NOMO-1 (cell line): ENCODE measurements around the gene PPP1R1A.

Source experiments
- DNase-seq, 2 experiments: peaks; one replicate each; lab custom pipeline; 2025; ENCODE audit not compliant: unreplicated experiment in 2 of 2; lab: John Stamatoyannopoulos, UW

Gene PPP1R1A

DNA sequence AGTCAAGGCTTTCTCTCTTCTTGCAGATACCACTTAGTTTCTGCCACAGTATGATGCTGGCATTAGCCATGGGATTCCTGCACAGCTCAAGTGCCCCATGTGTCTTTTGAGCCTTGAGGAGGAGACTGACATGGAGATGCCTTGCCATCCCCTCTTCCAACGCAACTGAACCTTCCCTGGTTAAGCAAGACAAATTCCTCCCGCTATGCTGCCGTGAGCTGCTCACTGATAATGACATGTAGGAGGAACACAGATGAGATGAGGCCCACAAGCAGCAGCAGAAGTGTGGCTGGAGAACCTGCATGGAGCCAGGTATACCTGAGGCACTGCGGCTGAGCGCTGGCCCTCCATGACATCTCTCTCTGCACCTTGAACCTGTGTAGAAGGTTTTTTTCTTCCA lies 15.4 kb upstream of the PPP1R1A start:
- no peak for DNase-seq

GRCh38 chr12:54603173-54603814 lies 14.8 kb upstream of the PPP1R1A start:
- DNase-seq, result peak; percentile 86 to 88

DNA sequence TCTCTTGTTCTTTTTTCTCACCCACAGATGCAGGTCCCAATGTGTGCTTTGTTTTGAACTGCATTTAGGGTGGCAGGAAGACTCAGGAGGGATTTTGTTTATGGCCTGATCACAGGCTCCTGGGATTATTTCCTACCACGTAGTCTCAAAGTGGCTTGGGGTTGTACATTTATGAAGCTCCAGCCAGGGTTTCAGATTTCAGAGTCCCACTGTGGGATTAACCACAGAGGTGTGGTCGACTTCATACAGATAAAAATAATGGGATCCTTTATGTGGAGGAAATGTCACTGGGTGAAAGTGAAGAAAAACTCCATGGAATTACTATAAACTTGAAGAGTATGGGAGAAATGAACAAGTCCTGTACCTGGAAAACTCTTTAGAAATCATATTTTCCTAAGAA lies 14.2 kb upstream of the PPP1R1A start:
- no peak for DNase-seq

- no peak for DNase-seq
Measured at GRCh38 chr12:54601841-54602240, 13.4 kb upstream of the PPP1R1A start.

DNA sequence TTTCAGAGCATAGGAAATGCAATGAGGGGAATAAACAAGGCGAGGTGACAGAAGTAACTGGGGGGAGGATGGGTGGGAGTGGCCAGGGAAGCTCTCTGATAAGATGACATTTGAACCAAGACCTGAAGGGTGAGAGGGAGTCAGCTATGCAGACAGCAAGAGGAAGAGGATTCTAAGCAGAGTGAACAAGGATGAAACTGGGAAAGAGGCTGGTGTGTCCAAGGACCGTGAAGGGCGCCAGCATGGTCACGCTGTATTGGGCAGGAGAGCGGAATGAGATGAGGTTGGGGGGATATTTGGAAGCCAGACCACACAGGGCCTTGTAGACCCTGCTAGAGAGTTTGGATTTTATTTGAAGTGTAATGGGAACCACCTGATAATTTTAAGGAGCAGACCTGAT lies 10.5 kb upstream of the PPP1R1A start:
- no peak for DNase-seq

DNA sequence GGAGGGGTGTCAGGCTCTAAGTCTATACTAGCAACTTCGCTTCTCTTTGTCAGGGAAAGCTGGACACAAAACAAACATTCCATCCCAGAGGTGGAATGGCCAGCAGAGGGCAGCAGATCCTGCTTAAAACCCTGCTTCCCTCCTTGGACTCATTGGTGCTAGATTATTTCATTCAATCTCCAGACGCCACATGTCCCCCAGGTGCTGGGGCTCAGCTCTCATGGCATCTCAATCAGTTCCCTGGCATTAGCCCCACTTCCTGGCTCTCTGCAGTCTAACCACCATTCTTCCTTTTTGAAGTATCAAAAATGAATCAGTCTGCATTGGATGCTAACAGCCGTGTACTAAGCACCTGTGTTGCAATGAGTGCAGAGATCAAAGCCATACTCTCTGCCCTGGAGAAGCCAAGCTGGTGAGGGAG lies 8.1 kb upstream of the PPP1R1A start:
- peak in 1 of 2 experiments; percentile 23 for DNase-seq

GRCh38 chr12:54595471-54595870 lies 7.0 kb upstream of the PPP1R1A start:
- DNase-seq, result no peak

DNA sequence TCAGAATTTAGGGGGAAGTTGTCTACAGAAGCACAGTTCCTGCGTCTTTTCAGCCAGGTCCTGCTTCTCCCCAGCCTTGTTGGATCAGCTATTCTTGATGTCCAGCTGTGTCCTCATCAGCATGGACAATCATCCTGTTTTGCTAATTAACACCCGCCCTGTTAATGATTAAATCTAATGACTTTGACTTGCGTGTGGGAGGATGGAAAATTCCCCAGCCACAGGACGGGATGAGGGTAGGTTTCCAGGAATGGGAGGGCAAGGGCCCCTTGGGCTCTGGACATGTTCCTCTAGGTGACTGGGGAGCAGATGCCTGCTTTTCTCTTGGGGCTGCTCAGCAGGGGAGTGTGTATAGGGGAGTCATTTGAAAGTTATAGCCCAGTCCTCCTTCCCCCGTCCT lies 5.3 kb upstream of the PPP1R1A start:
- no peak for DNase-seq

GRCh38 chr12:54593135-54593534 lies 4.7 kb upstream of the PPP1R1A start:
- peak in 1 of 2 experiments; percentile 18 for DNase-seq

DNA sequence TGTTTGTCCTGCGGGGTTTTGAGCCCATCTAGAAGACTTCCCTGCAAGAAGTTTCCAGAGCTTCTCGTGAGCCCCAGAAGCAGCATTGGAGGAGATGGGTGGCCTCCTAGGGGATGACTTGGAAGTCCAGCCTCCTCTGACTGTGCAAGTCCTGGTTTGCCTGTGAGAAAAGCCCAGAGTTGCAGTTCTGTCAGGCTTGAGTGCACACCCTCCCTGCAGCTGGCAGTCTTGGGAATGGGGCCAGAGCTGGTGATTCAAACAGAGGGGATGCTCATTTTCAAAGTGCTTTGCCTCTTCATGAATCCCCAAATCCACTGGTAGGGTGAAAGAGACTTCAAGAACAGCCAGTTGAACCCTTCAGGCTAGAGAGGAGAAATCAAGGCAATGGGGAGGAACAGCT lies 3.9 kb upstream of the PPP1R1A start:
- DNase-seq, result no peak

DNA sequence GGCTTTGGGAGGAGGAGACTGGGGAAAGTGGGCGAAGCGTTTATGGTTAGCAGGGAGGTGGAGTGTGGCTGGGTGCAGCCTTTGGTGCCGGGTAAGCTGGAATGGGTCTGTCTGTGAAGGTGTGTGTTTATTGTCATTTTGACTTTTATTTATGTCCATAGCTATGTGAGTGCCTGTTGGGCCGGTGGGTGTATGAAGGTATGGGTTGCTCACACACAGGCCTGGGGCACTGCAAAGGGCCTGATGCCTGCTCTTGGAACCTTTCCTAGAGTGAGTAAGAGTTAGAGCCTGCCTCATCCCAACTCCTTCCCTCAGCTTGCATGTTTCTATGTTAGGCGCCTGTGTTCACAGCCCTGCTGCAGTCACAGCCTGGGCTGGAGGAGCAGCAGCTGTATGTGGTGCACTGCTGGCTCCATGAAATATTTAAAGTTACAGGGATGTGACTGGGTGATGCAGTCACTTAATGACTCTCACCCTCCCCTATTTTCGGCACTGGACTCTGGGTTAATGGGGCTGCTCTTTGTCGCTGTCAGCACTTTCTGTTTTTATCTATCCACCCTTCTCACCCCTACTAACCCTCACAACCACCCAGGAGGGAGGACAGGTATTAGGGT lies 2.6 kb upstream of the PPP1R1A start:
- DNase-seq, result no peak

- DNase-seq, result no peak
Measured at GRCh38 chr12:54589964-54590363, 1.5 kb upstream of the PPP1R1A start.

GRCh38 chr12:54588890-54589267 lies 420 bp upstream of the PPP1R1A start:
- DNase-seq, result no peak

GRCh38 chr12:54587315-54587873 lies 1.1 kb downstream of the PPP1R1A start:
- DNase-seq, result no peak

GRCh38 chr12:54586620-54587019 lies 1.8 kb downstream of the PPP1R1A start:
- no peak for DNase-seq

DNA sequence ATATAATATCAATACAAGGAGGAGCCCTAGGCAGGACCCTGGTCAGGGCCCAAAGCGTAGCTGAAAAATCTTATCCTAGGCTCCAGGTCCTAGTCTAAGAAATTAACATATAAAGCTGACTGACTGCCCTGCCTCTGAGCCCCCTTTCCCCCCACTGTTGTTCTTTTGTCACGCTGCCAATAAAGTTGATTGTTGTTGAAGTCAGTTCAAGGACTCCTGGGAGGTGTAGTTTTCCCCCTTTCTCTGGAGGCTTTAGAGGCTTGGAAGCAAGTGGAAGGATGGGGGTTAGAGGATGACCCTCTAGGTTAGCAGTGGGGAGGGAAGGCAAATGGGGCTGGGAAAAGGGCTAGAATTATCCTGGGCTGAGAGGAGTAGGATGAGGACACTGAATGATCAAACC lies 3.2 kb downstream of the PPP1R1A start:
- DNase-seq, result no peak

- no peak for DNase-seq
Measured at GRCh38 chr12:54584128-54584527, 4.3 kb downstream of the PPP1R1A start.

GRCh38 chr12:54583726-54584125 lies 4.7 kb downstream of the PPP1R1A start:
- DNase-seq, result no peak

DNA sequence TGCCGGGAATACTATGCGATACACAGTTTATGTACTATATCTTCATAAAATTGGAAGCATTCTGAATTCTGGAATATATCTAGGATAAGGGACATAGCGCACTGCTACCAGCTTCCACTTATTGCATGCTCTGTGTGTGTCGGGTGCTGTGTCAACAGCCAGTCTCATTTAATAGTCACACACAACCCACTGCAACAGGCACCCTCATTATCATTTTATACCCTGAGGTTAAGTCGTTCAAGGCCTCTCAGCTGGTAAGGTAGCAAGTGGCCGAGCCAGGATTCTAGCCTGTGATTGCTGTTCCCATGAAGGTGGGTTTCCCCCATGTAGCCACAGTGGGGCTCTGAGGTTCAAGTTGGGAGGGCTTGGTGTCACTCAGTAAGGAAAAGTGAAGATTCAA lies 7.0 kb downstream of the PPP1R1A start:
- no peak for DNase-seq

DNA sequence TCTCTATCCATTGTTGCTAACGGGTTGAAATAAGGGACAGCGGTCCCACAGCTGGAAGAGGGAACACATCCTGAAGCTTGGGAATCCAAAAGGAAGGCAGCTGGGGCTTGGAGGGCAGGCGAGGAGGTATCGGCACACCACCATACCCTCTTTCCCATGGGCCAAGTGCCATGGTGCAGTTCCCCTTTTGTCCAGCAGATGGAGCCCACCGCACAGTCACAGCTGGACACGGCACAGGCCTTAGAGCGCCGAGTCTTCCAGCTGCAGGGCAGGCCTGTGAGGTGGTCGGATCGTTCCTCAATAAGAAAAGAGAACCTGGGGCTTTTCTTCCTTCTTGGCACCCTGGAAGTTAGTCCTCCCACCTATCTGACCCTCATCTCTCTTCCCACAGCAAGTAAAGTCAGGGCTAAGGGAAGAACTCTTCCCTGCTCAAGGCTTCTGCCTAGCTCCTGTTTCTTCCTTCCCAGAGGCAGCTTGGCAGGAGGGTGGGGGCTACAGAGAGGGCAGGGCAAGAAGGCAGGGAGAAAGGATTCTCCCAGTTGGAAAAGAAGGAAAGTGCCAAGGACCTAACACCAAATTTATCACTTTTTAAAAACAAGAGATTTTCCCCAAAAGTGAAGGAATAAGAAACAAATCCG lies 8.6 kb downstream of the PPP1R1A start:
- peak; percentile 66 to 74 for DNase-seq

GRCh38 chr12:54579258-54579657 lies 9.2 kb downstream of the PPP1R1A start:
- no peak for DNase-seq

GRCh38 chr12:54578778-54579177 lies 9.7 kb downstream of the PPP1R1A start:
- no peak for DNase-seq
